Activated CD4-positive, alpha-beta T cell treated with anti-CD3 and anti-CD28 coated beads for 48 hours (primary cell): Measurements from ENCODE around the gene PHLDA2.
"Not testable (repeated sequence)": the region's sequence is repeated elsewhere in the genome, so short reads cannot be mapped to it uniquely, and the experiment has no call there.

Source experiments
- DNase-seq: peaks from one replicate; pipeline ENCODE4 v3.0.0-alpha.2; 2020

Gene PHLDA2

GRCh38 chr11:2944530-2944929 lies 15.3 kb upstream of the PHLDA2 start:
- DNase-seq, result no peak

GRCh38 chr11:2943711-2944118 lies 14.5 kb upstream of the PHLDA2 start:
- no peak for DNase-seq

GRCh38 chr11:2942872-2943710 lies 13.9 kb upstream of the PHLDA2 start:
- no peak for DNase-seq

GRCh38 chr11:2942447-2942846 lies 13.2 kb upstream of the PHLDA2 start:
- no peak for DNase-seq

GRCh38 chr11:2940921-2941821 lies 12.0 kb upstream of the PHLDA2 start:
- no peak for DNase-seq

GRCh38 chr11:2940147-2940920 lies 11.1 kb upstream of the PHLDA2 start:
- DNase-seq, result peak; percentile 53

- DNase-seq, result not testable (repeated sequence)
Measured at GRCh38 chr11:2938458-2939418, 9.5 kb upstream of the PHLDA2 start.

GRCh38 chr11:2937641-2938457 lies 8.6 kb upstream of the PHLDA2 start:
- DNase-seq, result not testable (repeated sequence)

GRCh38 chr11:2934611-2935239 lies 5.5 kb upstream of the PHLDA2 start:
- no peak for DNase-seq

GRCh38 chr11:2934021-2934550 lies 4.9 kb upstream of the PHLDA2 start:
- DNase-seq, result no peak

- DNase-seq, result peak; percentile 70
Measured at GRCh38 chr11:2933375-2934020, 4.3 kb upstream of the PHLDA2 start.

GRCh38 chr11:2932850-2933251 lies 3.6 kb upstream of the PHLDA2 start:
- no peak for DNase-seq

- no peak for DNase-seq
Measured at GRCh38 chr11:2931771-2932738, 2.8 kb upstream of the PHLDA2 start.

GRCh38 chr11:2931420-2931746 lies 2.2 kb upstream of the PHLDA2 start:
- no peak for DNase-seq

GRCh38 chr11:2930704-2931419 lies 1.6 kb upstream of the PHLDA2 start:
- peak; percentile 61 for DNase-seq

- DNase-seq, result peak; percentile 59
Measured at GRCh38 chr11:2929950-2930703, 907 bp upstream of the PHLDA2 start.

GRCh38 chr11:2929531-2929949 lies 320 bp upstream of the PHLDA2 start:
- DNase-seq, result peak; percentile 55
